ENCODE measurements around the gene MAPK8IP1. TPM values are rescaled to one million over a fixed set of nuclear protein-coding genes. Genes with fewer than 3 reads are reported as not detected.

The MAPK8IP1 gene
- total RNA-seq, 1 donor from 2014 or later: 2.1 TPM

GRCh38 chr11:45859661-45860140, 25.8 kb upstream of the MAPK8IP1 start:
- peak; percentile 28 to 87 for DNase-seq (ENCODE audit: low read depth in 2 of 2)

- DNase-seq (ENCODE audit: low read depth in 2 of 2): no peak
Observed at GRCh38 chr11:45860348-45860747, 25.1 kb upstream of the MAPK8IP1 start.

GRCh38 chr11:45860764-45861510, 24.5 kb upstream of the MAPK8IP1 start:
- DNase-seq (ENCODE audit: low read depth in 2 of 2): no peak

GRCh38 chr11:45864041-45864440, 21.4 kb upstream of the MAPK8IP1 start:
- peak; percentile 67 to 71 for DNase-seq (ENCODE audit: low read depth in 2 of 2)

- no peak for DNase-seq (ENCODE audit: low read depth in 2 of 2)
Observed at GRCh38 chr11:45869551-45869950, 15.9 kb upstream of the MAPK8IP1 start.

GRCh38 chr11:45870706-45871105, 14.7 kb upstream of the MAPK8IP1 start:
- DNase-seq (ENCODE audit: low read depth in 2 of 2): no peak

- DNase-seq (ENCODE audit: low read depth in 2 of 2): no peak
Observed at GRCh38 chr11:45871638-45872037, 13.8 kb upstream of the MAPK8IP1 start.

GRCh38 chr11:45872651-45873356, 12.6 kb upstream of the MAPK8IP1 start:
- peak in 1 of 2 donors; percentile 71 for DNase-seq (ENCODE audit: low read depth in 2 of 2)

GRCh38 chr11:45876401-45876800, 9.1 kb upstream of the MAPK8IP1 start:
- no peak for DNase-seq (ENCODE audit: low read depth in 2 of 2)

- no peak for DNase-seq (ENCODE audit: low read depth in 2 of 2)
Observed at GRCh38 chr11:45877221-45877620, 8.2 kb upstream of the MAPK8IP1 start.

GRCh38 chr11:45877845-45878244, 7.6 kb upstream of the MAPK8IP1 start:
- no peak for DNase-seq (ENCODE audit: low read depth in 2 of 2)

GRCh38 chr11:45879803-45880686, 5.4 kb upstream of the MAPK8IP1 start:
- peak in 1 of 2 donors; percentile 23 for DNase-seq (ENCODE audit: low read depth in 2 of 2)

GRCh38 chr11:45880772-45881570, 4.5 kb upstream of the MAPK8IP1 start:
- DNase-seq (ENCODE audit: low read depth in 2 of 2): no peak

- DNase-seq (ENCODE audit: low read depth in 2 of 2): no peak
Observed at GRCh38 chr11:45881708-45882368, 3.6 kb upstream of the MAPK8IP1 start.

GRCh38 chr11:45884596-45885185, 760 bp upstream of the MAPK8IP1 start:
- no peak for DNase-seq (ENCODE audit: low read depth in 2 of 2)

GRCh38 chr11:45885921-45886721, 670 bp downstream of the MAPK8IP1 start:
- no peak for DNase-seq (ENCODE audit: low read depth in 2 of 2)

GRCh38 chr11:45886816-45887520, 1.5 kb downstream of the MAPK8IP1 start:
- no peak for DNase-seq (ENCODE audit: low read depth in 2 of 2)

- no peak for DNase-seq (ENCODE audit: low read depth in 2 of 2)
Observed at GRCh38 chr11:45887587-45887986, 2.1 kb downstream of the MAPK8IP1 start.

- no peak for DNase-seq (ENCODE audit: low read depth in 2 of 2)
Observed at GRCh38 chr11:45889555-45889954, 4.1 kb downstream of the MAPK8IP1 start.
